HG03460 (cell line): Measurements from ENCODE around the gene TNS1.

Experiments used
- ATAC-seq: cut with Tn5 transposase; IDR thresholded peaks from one replicate; pipeline ENCODE4 v1.9.1; 2021; ENCODE audit not compliant: unreplicated experiment

Gene TNS1

GRCh38 chr2:217934321-217935131 is 68.3 kb downstream of the TNS1 start:
- no peak for ATAC-seq

GRCh38 chr2:217933617-217933993 is 69.2 kb downstream of the TNS1 start:
- no peak for ATAC-seq

- ATAC-seq: no peak
Observed at GRCh38 chr2:217932803-217933616, 69.8 kb downstream of the TNS1 start.

GRCh38 chr2:217931846-217932560 is 70.8 kb downstream of the TNS1 start:
- ATAC-seq: no peak

- ATAC-seq: no peak
Observed at GRCh38 chr2:217930761-217931563, 71.8 kb downstream of the TNS1 start.

GRCh38 chr2:217929757-217930707 is 72.8 kb downstream of the TNS1 start:
- ATAC-seq: no peak

GRCh38 chr2:217929272-217929671 is 73.5 kb downstream of the TNS1 start:
- no peak for ATAC-seq

- no peak for ATAC-seq
Observed at GRCh38 chr2:217928324-217929181, 74.2 kb downstream of the TNS1 start.

- ATAC-seq: no peak
Observed at GRCh38 chr2:217927601-217928323, 75.0 kb downstream of the TNS1 start.

- no peak for ATAC-seq
Observed at GRCh38 chr2:217926801-217927200, 76.0 kb downstream of the TNS1 start.

- no peak for ATAC-seq
Observed at GRCh38 chr2:217924346-217924901, 78.4 kb downstream of the TNS1 start.

- no peak for ATAC-seq
Observed at GRCh38 chr2:217923007-217923686, 79.6 kb downstream of the TNS1 start.

- no peak for ATAC-seq
Observed at GRCh38 chr2:217922101-217923006, 80.4 kb downstream of the TNS1 start.

GRCh38 chr2:217920879-217921603 is 81.8 kb downstream of the TNS1 start:
- ATAC-seq: no peak

GRCh38 chr2:217919781-217920351 is 82.9 kb downstream of the TNS1 start:
- no peak for ATAC-seq
